Esophagus muscularis mucosa (tissue), 4 donors: ENCODE measurements around the gene DENND6B.
A peak's percentile ranks its signal among the peaks of the same experiment; 100 is the strongest.

Experiments used
- EP300 ChIP-seq: sonication (generic); formaldehyde crosslinking; IDR thresholded peaks from one replicate; pipeline ENCODE4 v1.6.1; 2017; ENCODE audit warnings: antibody characterized with exemption
- POLR2A ChIP-seq: fragments of 450-650 bp; IDR thresholded peaks from one replicate; pipeline ENCODE4 v1.6.1; 2017; ENCODE audit warnings: antibody characterized with exemption, moderate library complexity, mild to moderate bottlenecking, low read depth
- POLR2AphosphoS5 ChIP-seq, 2 donors: sonication (generic); formaldehyde crosslinking; IDR thresholded peaks; one replicate each; pipeline ENCODE4 v1.6.1; 2017; ENCODE audit warnings: antibody characterized with exemption in 2 of 2
- TF ChIP-seq, protein P1 (sequence below), 3 experiments: fragments of 200-600 bp in 2 of 3; fragments of 450-650 bp in 1 of 3; sonication (generic) in 2 of 3; IDR thresholded peaks; one replicate each; pipeline ENCODE4 v1.5.1; 2017 to 2019; ENCODE audit warnings: antibody characterized with exemption in 3 of 3, mild to moderate bottlenecking in 2 of 3, moderate library complexity in 1 of 3

DNA sequence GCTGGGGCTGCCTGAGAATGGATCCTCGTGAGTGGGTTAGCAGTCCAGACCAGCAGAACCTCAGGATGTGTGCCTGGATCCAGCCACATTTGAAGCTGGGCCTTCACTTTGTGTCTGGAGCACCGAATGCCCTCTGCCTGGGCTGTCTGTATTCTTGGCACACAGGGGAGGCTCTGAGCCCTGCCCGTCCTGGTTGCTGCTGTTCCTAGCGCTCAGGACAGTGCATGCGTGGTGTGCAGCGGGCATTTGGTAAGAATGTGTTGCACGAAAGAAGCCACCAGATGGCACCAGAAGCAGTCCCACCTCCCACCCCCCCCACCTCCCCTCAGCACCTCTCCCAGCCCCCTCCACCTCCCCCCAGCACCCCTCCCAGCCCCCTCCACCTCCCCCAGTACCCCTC is 52.5 kb downstream of the DENND6B start:
- no peak for TF ChIP-seq EP300
- TF ChIP-seq, protein P1, sequence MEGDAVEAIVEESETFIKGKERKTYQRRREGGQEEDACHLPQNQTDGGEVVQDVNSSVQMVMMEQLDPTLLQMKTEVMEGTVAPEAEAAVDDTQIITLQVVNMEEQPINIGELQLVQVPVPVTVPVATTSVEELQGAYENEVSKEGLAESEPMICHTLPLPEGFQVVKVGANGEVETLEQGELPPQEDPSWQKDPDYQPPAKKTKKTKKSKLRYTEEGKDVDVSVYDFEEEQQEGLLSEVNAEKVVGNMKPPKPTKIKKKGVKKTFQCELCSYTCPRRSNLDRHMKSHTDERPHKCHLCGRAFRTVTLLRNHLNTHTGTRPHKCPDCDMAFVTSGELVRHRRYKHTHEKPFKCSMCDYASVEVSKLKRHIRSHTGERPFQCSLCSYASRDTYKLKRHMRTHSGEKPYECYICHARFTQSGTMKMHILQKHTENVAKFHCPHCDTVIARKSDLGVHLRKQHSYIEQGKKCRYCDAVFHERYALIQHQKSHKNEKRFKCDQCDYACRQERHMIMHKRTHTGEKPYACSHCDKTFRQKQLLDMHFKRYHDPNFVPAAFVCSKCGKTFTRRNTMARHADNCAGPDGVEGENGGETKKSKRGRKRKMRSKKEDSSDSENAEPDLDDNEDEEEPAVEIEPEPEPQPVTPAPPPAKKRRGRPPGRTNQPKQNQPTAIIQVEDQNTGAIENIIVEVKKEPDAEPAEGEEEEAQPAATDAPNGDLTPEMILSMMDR (IDR thresholded peaks at IDR 0.05): peak; percentile 29 to 48 (median 32)
- no peak for TF ChIP-seq POLR2AphosphoS5 (IDR thresholded peaks at IDR 0.05)
- TF ChIP-seq POLR2A: no peak
